GM19372 (cell line): Measurements from ENCODE around the gene BTG4.

Experiments
- ATAC-seq: cut with Tn5 transposase; IDR thresholded peaks from one replicate; pipeline ENCODE4 v1.9.1; 2021; ENCODE audit warnings: mild to moderate bottlenecking, low read depth, moderate library complexity; ENCODE audit not compliant: unreplicated experiment

The BTG4 gene

GRCh38 chr11:111456859-111457730 lies 55.1 kb downstream of the BTG4 start:
- ATAC-seq: no peak

- no peak for ATAC-seq
Observed at GRCh38 chr11:111456086-111456858, 55.9 kb downstream of the BTG4 start.

GRCh38 chr11:111455291-111456085 lies 56.7 kb downstream of the BTG4 start:
- ATAC-seq: no peak

- no peak for ATAC-seq
Observed at GRCh38 chr11:111454561-111455192, 57.5 kb downstream of the BTG4 start.

GRCh38 chr11:111452817-111453552 lies 59.2 kb downstream of the BTG4 start:
- no peak for ATAC-seq

- no peak for ATAC-seq
Observed at GRCh38 chr11:111452146-111452545, 60.0 kb downstream of the BTG4 start.

GRCh38 chr11:111450480-111451320 lies 61.5 kb downstream of the BTG4 start:
- ATAC-seq: peak; percentile 57

GRCh38 chr11:111449696-111450479 lies 62.3 kb downstream of the BTG4 start:
- ATAC-seq: no peak

GRCh38 chr11:111448831-111449557 lies 63.2 kb downstream of the BTG4 start:
- no peak for ATAC-seq

- no peak for ATAC-seq
Observed at GRCh38 chr11:111448414-111448813, 63.8 kb downstream of the BTG4 start.

GRCh38 chr11:111447931-111448330 lies 64.3 kb downstream of the BTG4 start:
- ATAC-seq: no peak

- no peak for ATAC-seq
Observed at GRCh38 chr11:111447112-111447471, 65.1 kb downstream of the BTG4 start.

GRCh38 chr11:111446404-111447111 lies 65.6 kb downstream of the BTG4 start:
- peak; percentile 91 for ATAC-seq

GRCh38 chr11:111445586-111445985 lies 66.6 kb downstream of the BTG4 start:
- no peak for ATAC-seq
